ENCODE measurements around the gene RSRC1. TPM values are rescaled to one million over a fixed set of nuclear protein-coding genes. Genes with fewer than 3 reads are reported as not detected.

The RSRC1 gene
- total and polyA plus RNA-seq, 2 of the 8 experiments (the other 6 are each of a cell fraction or from before 2014, with no cell fraction given): 2.0 to 27.9 TPM

GRCh38 chr3:158506456-158506855 is 396.6 kb downstream of the RSRC1 start:
- H3K4me2 ChIP-seq (ENCODE audit: insufficient read depth in 1 of 2, low read depth in 2 of 2, low read length in 2 of 2): no peak overlapping the region

More at GRCh38 chr3:158506456-158506855, 396.6 kb downstream of the RSRC1 start:
- 90% methylated on average over 5 of the region's 5 CpGs; no CpG with 5 or more reads in 1 of the 2 experiments for WGBS, 2 experiments (ENCODE audit: extremely low coverage in 1 of 2, insufficient coverage in 1 of 2, insufficient read length in 1 of 2, insufficient replicate concordance in 2 of 2, low coverage in 1 of 2, low lambda C conversion rate in 2 of 2, missing lambda C conversion rate in 1 of 2)
- Histone ChIP-seq H2BK5ac (ENCODE audit: low read depth, low read length) (no peak overlapping the region), H2BK15ac (ENCODE audit: low read length) (no peak overlapping the region), H3K79me2 (ENCODE audit: control insufficient read depth in 1 of 2, insufficient read depth in 2 of 2, low read length in 2 of 2) (no peaks in the 10 kb centered on the region), H3K4me3 (ENCODE audit: extremely low read depth in 1 of 4, insufficient read depth in 2 of 4, low read depth in 3 of 4, low read length in 4 of 4) (no peak overlapping the region), H3K36me3 (ENCODE audit: control insufficient read depth in 2 of 4, insufficient read depth in 4 of 4, low read length in 3 of 4) (no peaks in the 10 kb centered on the region), H3K9me3 (ENCODE audit: insufficient read depth in 2 of 2, low read depth in 1 of 2, low read length in 1 of 2) (peaks cover 0 to 3% of the 10 kb centered on the region in 2 experiments; a peak in 1 of 4 replicates), H4K91ac (replicated peaks; ENCODE audit: insufficient read length, low read length) (no peak overlapping the region), H3K4me1 (replicated peaks in 1 of 4; ENCODE audit: control insufficient read depth in 3 of 4, insufficient read depth in 4 of 4, low read length in 3 of 4) (no peaks in the 10 kb centered on the region), H4K8ac (ENCODE audit: extremely low read depth, insufficient read depth, low read length) (no peak overlapping the region), H3K14ac (ENCODE audit: insufficient read length) (no peak overlapping the region), H3K23me2 (ENCODE audit: low read depth, low read length) (no peaks in the 10 kb centered on the region), H3K27me3 (replicated peaks in 1 of 4; ENCODE audit: control insufficient read depth in 3 of 4, extremely low read depth in 1 of 4, insufficient read depth in 3 of 4, low read length in 3 of 4) (no peaks in the 10 kb centered on the region), H2BK120ac (replicated peaks; ENCODE audit: low read depth, low read length) (no peak overlapping the region), H2BK20ac (ENCODE audit: low read length) (no peak overlapping the region), H3K23ac (ENCODE audit: insufficient read length) (no peak overlapping the region), H3K27ac (ENCODE audit: low read depth, low read length) (no peak overlapping the region), H2AK5ac (ENCODE audit: low read depth, low read length) (no peak overlapping the region), H2AFZ (ENCODE audit: low read length) (no peak overlapping the region), H4K20me1 (replicated peaks in 1 of 2; ENCODE audit: control insufficient read depth in 1 of 2, insufficient read depth in 2 of 2, low read length in 2 of 2) (no peaks in the 10 kb centered on the region), H2BK12ac (ENCODE audit: low read depth, low read length) (no peak overlapping the region), H3K9ac (replicated peaks in 1 of 4; ENCODE audit: extremely low read depth in 1 of 4, low read depth in 3 of 4, low read length in 3 of 4) (no peak overlapping the region), H3K56ac (replicated peaks; ENCODE audit: insufficient read length, low read depth, low read length) (no peak overlapping the region), H3K4ac (replicated peaks; ENCODE audit: insufficient read length, low read depth, low read length) (no peak overlapping the region), H3K79me1 (ENCODE audit: low read depth, low read length) (no peaks in the 10 kb centered on the region), H4K5ac (ENCODE audit: insufficient read length, low read depth, low read length) (no peak overlapping the region), H3K18ac (ENCODE audit: extremely low read depth, low read length) (no peak overlapping the region)
- no peak for FAIRE-seq
- CTCF ChIA-PET (ENCODE audit: partially characterized antibody): no interaction called here
- no peak for DNase-seq (ENCODE audit: low read depth in 1 of 2, low spot score in 2 of 2)
- TF ChIP-seq SIN3A (conservative IDR thresholded peaks at IDR 0.05 in 1 of 2, IDR thresholded peaks at IDR 0.05 in 1 of 2; ENCODE audit: low read depth in 1 of 2, low read length in 2 of 2) (no peak), ATF2 (IDR thresholded peaks at IDR 0.05; ENCODE audit: low read length) (no peak), HDAC6 (IDR thresholded peaks at IDR 0.05; ENCODE audit: low read depth, low read length) (no peak), PHF8 (conservative IDR thresholded peaks at IDR 0.05; ENCODE audit: low read depth, low read length) (no peak), KDM5A (IDR thresholded peaks at IDR 0.05; ENCODE audit: low read length) (no peak), RBBP5 (IDR thresholded peaks at IDR 0.05; ENCODE audit: borderline replicate concordance, low read depth, low read length) (no peak), JUN (IDR thresholded peaks at IDR 0.05; ENCODE audit: low read depth, low read length) (no peak), SRF (IDR thresholded peaks at IDR 0.05; ENCODE audit: low read depth, low read length) (no peak), ASH2L (IDR thresholded peaks at IDR 0.05; ENCODE audit: low read length) (no peak), CHD2 (IDR thresholded peaks at IDR 0.05; ENCODE audit: low read length) (no peak), POLR2AphosphoS5 (IDR thresholded peaks at IDR 0.05; ENCODE audit: low read depth, low read length) (no peak), TCF12 (IDR thresholded peaks at IDR 0.05; ENCODE audit: low read depth, low read length) (no peak)
- POLR2A ChIA-PET (ENCODE audit: partially characterized antibody): no interaction called here

All from H1 (cell line).